Measurements from ENCODE around the gene SPATA31D4.

Gene SPATA31D4

DNA sequence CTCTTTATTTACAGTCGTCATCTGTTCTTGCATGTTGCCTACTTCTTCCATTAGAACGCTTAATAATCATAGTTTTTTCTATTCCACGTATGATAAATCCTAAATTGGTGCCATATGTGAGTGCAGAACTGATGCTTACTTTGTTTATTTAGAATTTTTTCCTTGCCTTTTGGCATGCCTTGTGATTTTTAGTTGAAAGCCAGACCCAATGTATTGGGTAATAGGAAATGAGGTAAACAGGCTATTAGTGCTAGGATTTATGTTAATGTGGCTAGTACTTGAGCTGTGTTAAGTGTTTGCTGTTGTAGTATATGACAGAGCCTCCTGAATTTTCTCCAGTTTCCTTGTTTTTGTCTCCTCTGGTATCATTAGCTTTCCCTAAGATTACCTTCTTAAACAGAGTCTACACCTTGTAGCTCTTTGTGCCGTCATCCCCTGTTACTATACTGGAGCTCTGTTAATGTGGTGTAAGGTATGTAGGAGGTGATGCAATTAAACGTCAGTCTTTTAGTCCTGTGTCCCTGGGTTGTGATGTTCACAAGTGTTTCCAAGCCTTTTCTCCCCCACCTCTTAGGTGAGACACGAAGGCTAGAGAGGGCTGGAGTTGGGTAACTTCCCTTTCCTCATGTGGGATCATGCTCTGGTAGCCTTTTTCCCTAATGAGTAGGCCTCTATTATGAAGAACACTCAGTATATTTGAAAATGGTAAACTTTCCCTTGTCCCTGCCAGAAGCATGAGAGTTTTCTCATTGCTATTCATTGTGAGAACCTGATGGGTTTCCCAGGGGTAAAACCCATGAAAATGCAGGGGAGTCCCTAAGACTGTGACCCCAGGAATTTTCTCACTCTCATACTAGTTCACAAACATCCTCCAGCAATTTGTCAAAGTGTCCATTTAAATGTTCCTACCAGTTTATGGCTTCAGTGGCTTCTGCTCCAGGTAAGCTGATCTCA lies 36.3 kb downstream of the SPATA31D4 start:
- in situ Hi-C loops (cut with HindIII; ENCODE audit: low sequenced_read_pairs) = no loop called here

DNA sequence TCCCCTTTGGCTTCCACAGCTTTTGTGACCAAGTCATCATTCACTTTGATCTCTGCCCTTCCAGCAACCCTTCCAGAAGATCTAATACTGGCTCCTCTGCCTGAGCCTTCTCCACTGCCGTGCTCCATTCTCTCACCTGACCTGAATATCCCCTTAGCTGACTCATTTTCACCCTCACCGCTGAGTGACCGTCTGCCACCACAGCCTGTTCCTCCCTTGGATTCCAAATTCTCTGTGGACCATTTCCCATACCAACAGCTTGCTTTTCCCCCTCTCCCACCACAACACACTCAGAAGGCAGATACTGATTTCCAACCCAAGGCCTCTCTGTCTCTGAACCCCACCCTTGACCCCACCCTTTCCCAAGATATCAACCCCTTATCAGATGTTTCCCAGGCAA lies 39.8 kb downstream of the SPATA31D4 start:
- in situ Hi-C loops (cut with HindIII; ENCODE audit: low sequenced_read_pairs) = no loop called here

DNA sequence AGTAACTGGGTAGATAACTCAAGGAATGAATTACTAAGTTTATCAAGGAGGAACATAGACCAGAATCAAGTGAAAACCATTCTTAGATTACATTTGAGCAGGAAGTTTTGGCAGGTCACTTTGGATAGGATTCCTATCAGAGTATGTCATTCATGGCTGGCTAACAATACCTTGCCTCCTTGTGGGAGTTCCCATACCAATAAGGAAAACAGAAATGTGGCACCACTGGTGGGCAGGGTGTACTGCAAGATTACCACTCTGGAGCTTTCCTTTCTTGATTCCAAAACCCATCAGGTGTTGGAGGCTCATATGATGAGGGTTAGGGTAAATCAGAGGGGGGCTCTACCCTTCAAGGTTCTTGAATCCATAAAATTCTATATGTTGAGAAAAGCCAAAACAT lies 41.7 kb downstream of the SPATA31D4 start:
- in situ Hi-C loops (cut with HindIII; ENCODE audit: low sequenced_read_pairs) = no loop called here

DNA sequence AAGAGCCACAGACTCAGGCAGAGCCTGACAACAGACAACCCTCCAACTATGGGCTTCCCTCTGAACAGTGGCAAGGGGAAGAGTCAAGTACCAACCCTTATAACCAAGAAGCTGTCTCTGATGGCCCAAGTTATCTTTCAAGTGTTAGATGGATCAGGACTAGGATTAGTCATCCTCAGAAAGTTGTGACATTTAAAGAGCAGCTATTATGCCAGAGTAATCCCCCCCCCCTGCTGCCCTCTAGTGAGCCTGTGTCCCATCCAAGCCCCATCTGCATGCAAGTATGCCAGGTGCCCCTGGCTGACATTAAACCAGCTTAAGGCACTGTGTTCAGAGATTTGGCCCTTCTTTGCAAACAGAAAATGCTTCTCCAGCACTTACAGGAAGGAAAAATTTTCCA lies 43.5 kb downstream of the SPATA31D4 start:
- in situ Hi-C loops (cut with HindIII; ENCODE audit: low sequenced_read_pairs) = no loop called here

DNA sequence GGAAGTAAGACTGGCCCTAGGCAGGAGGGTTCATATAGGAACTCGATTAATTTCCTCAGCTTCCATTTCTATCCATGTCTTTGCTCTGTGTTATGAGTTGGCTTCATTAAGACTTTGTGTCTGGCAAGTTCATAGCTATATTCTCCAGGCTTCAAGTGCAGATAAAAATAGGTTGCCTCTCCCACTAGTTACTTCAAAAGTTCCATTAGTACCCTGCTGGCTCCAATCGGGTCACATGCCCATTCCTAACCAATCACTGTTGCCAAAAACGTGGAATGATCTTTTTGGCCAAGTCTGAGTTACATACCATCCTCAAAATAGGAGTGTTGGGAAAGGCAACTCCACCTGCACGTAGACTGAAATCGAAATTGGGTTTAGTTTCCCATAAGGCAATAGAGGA lies 46.5 kb downstream of the SPATA31D4 start:
- in situ Hi-C loops (cut with HindIII; ENCODE audit: low sequenced_read_pairs) = no loop called here

DNA sequence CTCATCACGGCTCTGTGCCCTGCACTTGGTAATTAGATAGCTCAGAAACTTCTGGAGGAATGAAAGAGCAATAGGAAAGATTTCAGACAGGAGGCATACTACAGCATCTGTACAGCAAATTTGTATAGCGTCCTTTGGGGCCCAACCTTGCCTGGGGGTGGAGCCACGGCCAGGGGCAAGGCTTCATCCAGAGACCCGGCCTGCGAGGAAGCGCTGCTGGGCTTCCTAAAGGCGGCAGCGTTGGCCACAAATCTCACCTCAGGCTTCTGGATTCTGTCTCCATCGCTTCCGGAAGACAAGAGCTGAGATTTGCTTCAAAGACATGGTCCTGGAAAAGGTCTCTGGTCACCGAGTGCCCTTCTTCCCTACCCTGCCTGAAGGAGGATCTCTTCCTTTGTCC lies 48.1 kb downstream of the SPATA31D4 start:
- in situ Hi-C loops (cut with HindIII; ENCODE audit: low sequenced_read_pairs) = no loop called here

DNA sequence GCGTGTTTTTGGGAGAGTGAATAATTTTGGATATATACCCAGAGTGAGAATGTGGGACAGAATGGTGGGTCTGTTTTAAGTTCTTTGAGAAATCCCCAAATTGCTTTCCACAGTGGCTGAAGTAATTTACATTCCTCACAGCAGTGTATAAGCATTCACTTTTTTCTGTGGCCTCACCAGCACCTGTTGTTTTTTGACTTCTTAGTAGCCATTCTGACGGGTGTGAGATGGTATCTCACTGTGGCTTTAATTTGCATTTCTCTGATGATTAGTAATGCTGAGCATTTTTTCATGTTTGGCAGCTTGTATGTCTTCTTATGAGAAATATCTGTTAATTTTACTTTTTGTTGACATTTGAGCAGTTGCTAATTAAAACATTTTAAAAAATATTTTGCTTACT lies 51.0 kb downstream of the SPATA31D4 start:
- in situ Hi-C loops (cut with HindIII; ENCODE audit: low sequenced_read_pairs) = no loop called here

DNA sequence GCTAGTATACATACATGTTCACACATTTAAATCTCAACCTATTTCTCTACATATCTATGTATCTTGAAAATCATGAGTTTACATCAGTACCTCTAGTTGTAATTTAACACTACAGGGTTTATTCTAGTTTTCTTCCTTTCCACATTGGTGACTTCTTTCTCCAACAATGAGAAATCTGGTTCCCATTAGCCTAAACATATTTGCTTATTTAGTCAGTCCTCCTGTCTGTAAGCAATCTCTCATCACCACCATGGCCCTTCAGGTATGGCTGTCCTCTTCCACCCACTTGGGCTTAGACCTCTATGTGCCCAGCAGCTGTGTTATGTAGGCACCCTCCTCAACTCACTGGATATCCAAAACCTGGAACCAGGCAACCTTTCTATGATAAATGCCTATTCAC lies 52.3 kb downstream of the SPATA31D4 start:
- in situ Hi-C loops (cut with HindIII; ENCODE audit: low sequenced_read_pairs) = no loop called here

DNA sequence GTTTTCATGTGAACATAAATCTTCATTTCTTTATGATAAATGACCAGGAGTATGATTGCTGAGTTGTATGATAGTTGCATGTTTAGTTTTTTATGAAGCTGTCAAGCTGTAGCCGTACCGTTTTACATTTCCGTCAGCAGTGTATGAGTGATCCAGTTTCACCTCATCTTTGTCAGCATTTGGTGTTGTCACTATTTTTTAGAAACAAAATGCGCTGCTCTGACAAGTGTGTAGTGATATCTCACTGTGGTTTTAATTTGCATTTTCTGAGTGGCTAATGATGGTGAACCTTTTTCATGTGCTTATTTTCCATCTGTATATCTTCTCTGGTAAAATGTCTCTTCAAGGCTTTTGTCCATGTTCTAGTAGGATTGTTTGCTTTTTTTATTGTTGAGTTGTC lies 53.7 kb downstream of the SPATA31D4 start:
- in situ Hi-C loops (cut with HindIII; ENCODE audit: low sequenced_read_pairs) = no loop called here
